Measurements from ENCODE around the gene PKLR.
"Not testable (repeated sequence)": the region's sequence is repeated elsewhere in the genome, so short reads cannot be mapped to it uniquely, and the experiment has no call there.

Gene PKLR

DNA sequence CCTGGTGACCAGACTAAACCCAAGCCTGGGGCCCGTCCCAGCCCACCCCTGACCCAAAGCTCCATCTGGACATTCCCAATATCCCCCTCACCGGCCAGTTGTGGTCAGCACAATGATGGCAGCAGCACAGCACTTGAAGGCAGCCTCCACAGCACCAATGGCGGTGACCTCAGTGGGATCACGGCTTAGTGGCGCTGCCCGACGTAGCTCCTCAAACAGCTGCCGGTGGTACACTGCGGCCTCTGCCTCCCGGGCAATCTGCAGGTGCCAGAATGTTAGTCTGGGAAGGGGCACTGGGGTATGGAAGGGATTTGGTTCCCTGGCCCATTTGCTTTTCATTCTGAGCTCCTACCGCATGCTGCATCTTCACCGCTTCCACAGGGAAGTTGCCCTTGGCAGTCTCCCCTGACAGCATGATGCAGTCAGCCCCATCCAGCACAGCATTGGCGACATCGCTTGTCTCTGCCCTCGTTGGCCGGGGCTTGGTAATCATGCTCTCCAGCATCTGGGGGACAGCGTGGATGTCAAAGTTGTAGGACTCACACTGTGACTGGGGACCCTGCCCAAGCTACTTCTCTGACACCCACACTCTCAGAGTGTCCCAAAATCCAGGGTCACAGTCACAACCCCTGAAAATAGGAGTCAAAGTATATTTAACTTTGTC is 8.0 kb downstream of the PKLR start:
- TF ChIP-seq, protein P1, sequence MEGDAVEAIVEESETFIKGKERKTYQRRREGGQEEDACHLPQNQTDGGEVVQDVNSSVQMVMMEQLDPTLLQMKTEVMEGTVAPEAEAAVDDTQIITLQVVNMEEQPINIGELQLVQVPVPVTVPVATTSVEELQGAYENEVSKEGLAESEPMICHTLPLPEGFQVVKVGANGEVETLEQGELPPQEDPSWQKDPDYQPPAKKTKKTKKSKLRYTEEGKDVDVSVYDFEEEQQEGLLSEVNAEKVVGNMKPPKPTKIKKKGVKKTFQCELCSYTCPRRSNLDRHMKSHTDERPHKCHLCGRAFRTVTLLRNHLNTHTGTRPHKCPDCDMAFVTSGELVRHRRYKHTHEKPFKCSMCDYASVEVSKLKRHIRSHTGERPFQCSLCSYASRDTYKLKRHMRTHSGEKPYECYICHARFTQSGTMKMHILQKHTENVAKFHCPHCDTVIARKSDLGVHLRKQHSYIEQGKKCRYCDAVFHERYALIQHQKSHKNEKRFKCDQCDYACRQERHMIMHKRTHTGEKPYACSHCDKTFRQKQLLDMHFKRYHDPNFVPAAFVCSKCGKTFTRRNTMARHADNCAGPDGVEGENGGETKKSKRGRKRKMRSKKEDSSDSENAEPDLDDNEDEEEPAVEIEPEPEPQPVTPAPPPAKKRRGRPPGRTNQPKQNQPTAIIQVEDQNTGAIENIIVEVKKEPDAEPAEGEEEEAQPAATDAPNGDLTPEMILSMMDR (conservative IDR thresholded peaks at IDR 0.05), result no peak

DNA sequence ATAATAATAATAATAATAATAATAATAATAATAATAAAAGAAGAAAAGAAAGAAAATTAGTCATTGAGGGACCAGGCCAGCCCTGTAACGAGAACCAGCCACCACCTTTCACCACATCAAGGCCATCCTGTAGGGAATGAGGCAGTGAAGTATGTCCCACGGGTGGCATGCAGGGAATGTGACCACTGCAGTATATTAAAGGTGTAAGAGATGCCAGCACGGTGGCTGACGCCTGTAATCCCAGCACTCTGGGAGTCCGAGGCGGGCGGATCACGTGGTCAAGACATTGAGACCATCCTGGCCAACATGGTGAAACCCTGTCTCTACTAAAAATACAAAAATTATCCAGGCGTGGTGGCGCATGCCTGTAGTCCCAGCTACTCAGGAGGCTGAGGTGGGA is 10.2 kb downstream of the PKLR start:
- not testable (repeated sequence) for H3K27ac ChIP-seq

More for the DNA sequence above, 8.0 kb downstream of the PKLR start:
- H3K27ac ChIP-seq, result no peak overlapping the region

DNA sequence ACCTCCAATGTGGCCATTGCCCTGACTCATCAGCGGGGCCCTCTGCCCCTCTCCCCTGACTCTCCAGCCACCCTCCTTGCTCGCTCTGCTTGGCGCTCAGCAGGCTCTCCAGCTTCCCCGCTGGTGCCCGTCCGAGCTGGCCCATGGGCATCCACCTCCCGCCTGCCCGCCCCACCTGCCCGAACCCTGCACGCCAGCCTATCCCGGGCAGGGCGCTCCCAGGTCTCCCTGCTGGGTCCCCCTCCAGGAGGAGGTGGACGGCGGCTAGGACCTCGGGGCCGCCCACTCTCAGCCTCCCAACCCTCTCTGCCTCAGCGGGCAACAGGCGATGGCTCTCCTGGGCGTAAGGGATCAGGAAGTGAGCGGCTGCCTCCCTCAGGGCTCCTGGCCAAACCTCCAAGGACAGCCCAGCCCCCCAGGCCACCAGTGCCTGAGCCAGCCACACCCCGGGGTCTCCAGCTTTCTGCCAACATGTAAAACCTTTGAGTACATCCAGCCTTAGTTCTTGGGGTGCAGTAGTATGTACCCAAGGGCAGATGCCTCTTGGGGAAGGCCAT is 13.2 kb downstream of the PKLR start:
- no peak overlapping the region for H3K27ac ChIP-seq
- TF ChIP-seq, protein P1 (conservative IDR thresholded peaks at IDR 0.05), result no peak

GRCh38 chr1:155286544-155286943 is 14.7 kb downstream of the PKLR start:
- no peak overlapping the region for H3K27ac ChIP-seq
- TF ChIP-seq, protein P1 (conservative IDR thresholded peaks at IDR 0.05), result no peak

GRCh38 chr1:155285631-155286044 is 15.6 kb downstream of the PKLR start:
- TF ChIP-seq, protein P1 (conservative IDR thresholded peaks at IDR 0.05), result no peak
- H3K27ac ChIP-seq, result no peak overlapping the region

DNA sequence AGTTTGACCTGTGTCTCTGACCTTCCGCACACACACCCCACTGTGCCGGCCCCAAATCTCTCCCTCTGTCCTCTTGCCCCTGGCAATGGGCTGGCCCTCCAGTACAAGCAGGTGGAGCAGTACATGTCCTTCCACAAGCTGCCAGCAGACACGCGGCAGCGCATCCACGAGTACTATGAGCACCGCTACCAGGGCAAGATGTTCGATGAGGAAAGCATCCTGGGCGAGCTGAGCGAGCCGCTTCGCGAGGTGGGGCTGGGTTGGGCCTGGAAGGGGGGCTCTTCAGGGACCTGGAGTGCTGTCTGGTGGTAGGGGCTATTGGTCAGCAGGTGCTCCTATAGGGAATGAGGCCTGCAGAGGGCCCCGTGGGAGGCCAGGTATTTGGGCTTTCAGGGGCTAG is 16.2 kb downstream of the PKLR start:
- TF ChIP-seq, protein P1 (conservative IDR thresholded peaks at IDR 0.05), result no peak
- no peak overlapping the region for H3K27ac ChIP-seq

- TF ChIP-seq, protein P1 (conservative IDR thresholded peaks at IDR 0.05), result no peak
- H3K27ac ChIP-seq, result no peak overlapping the region
Measured at GRCh38 chr1:155284476-155284875, 16.8 kb downstream of the PKLR start.

GRCh38 chr1:155282488-155283091 is 18.6 kb downstream of the PKLR start:
- TF ChIP-seq, protein P1 (conservative IDR thresholded peaks at IDR 0.05), result no peak
- H3K27ac ChIP-seq, result no peak overlapping the region

All from VCaP (cell line).